HG02970 (cell line): ENCODE results near the gene RPL19.

Experiments
- ATAC-seq: cut with Tn5 transposase; IDR thresholded peaks from one replicate; pipeline ENCODE4 v1.9.1; 2021; ENCODE audit warnings: mild to moderate bottlenecking, moderate library complexity, moderate number of reproducible peaks; ENCODE audit not compliant: unreplicated experiment, low FRiP score

RPL19 gene

GRCh38 chr17:39171933-39172332 is 28.1 kb upstream of the RPL19 start:
- no peak for ATAC-seq

DNA sequence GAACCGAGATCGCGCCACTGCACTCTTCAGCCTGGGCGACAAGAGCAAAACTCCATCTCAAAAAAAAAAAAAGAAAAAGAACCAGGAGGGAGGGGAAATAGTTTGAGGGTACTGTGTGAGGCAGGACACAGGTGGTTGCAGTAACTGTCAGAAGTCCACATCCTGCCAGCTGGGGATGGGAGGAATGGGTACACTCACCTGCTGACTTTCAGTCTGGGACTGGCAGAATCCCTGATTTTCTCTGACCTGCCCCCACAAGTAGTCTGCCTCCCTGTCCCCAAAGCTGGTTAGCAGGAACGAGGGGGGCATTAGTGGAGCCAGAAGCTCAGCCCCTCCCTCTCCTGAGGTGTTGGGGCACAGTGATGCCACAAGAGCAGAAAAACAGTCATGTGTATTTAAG is 27.0 kb upstream of the RPL19 start:
- ATAC-seq, result no peak

DNA sequence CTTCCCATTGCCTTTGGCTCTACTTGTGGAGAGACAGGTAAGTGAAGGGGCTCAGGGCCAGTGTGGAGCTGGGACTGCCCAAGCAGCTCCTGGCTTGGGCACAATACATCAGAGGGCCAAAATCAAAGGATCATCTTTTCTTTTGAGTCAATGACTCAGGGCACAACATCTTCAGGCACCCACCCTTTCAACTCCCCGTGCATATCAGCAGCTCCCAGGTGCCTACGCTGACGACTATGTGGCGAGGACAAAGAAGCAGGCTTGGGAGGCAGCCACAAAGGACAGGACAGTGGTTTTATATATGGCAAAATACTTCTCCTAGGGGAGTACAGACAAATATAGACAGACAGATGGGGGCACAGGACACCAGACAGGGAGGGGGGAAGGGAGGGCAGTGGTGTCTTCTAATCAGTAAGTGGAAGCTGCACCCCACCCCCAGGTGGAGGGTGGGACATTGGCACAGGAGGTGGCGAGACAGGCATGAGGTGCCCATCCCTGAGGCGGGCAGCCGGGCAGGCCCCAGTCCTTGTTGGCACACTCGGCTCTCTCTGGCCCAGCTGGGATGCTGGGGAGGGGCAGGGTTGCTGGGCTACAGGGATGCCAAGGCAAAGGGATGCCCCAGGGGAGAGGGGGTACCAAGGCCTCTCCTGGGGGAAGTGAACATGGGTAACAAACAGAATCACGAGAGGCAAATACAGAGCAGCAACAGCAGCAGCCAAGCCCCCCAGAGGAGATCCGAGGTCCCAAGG is 26.4 kb upstream of the RPL19 start:
- no peak for ATAC-seq

- no peak for ATAC-seq
Observed at GRCh38 chr17:39174920-39175694, 25.0 kb upstream of the RPL19 start.

DNA sequence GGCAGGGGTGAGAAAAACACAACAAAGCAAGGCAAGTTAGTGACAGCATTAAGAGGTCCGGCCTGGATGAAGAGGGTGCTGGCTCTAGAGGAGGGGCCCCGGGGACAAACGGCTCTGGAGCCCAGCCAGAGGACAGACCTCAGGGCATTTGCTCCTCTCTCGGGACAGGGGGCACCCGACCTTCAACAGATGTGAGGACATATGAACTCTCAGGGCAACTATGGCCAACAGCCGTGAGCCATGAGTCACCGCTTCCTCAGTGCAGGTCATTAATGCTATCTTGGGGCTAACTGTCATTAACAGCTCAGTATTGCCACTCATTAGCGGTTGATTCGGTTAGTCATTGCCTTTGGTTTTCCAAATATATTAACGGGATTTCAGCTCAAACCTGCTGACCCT is 24.4 kb upstream of the RPL19 start:
- no peak for ATAC-seq

- ATAC-seq, result no peak
Observed at GRCh38 chr17:39177256-39177655, 22.8 kb upstream of the RPL19 start.

DNA sequence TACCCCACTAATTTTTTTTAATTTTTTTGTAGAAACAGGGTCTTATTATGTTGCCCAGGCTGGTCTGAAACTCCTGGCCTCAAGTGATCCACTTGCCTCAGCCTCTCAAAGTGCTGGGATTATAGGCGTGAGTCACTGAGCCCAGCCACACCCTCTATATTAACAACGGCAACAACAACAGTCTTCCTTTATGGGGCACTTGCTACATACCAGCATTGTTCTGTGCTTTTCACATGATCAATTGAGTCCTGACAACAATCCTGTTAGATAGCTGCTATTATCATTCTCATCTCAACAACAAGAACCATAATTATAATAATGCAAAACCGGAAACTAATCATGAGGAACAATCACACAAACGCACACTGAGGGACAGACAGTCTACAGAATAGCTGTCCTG is 21.5 kb upstream of the RPL19 start:
- no peak for ATAC-seq

- ATAC-seq, result no peak
Observed at GRCh38 chr17:39181303-39181702, 18.8 kb upstream of the RPL19 start.

DNA sequence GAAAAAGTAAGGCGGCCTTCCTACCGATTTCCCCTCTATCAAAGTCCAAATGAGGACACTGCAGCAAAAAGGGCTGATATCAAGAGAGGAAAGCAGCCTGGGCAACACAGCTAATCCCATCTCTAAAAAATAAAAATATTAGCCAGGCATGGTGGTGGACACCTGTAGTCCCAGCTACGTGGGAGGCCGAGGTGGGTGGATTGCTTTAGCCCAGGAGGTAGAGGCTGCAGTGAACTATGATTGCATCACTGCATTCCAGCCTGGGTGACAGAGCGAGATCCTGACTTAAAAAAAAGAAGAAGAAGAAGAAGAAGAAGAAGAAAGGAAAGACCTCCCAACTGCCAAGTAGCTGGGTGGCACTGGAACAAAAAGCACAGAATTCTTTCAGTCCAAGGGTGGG is 17.0 kb upstream of the RPL19 start:
- ATAC-seq, result no peak

DNA sequence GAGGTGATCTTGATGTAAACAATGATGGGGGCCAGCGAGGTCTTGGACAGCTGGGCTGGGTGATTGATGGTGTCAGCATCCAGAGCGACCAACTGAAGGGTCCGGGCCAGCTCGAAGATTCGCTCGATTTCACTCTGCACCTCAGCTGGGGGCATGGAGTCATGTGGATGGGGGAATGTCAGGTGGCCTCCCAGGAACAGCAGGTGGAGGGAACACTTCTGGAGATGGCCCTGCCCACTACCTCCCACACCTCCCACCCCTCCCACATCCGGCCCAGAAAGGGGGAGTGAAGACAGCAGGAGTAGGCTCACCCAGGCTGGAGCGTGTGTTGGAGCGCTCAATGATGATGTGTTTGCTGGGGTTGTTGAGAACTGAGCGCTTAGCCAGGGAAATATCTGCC is 16.4 kb upstream of the RPL19 start:
- no peak for ATAC-seq

- ATAC-seq, result no peak
Observed at GRCh38 chr17:39186481-39187002, 13.5 kb upstream of the RPL19 start.

- no peak for ATAC-seq
Observed at GRCh38 chr17:39187152-39187830, 12.8 kb upstream of the RPL19 start.

GRCh38 chr17:39191750-39192510 is 8.2 kb upstream of the RPL19 start:
- ATAC-seq, result no peak

- no peak for ATAC-seq
Observed at GRCh38 chr17:39192901-39193300, 7.2 kb upstream of the RPL19 start.

DNA sequence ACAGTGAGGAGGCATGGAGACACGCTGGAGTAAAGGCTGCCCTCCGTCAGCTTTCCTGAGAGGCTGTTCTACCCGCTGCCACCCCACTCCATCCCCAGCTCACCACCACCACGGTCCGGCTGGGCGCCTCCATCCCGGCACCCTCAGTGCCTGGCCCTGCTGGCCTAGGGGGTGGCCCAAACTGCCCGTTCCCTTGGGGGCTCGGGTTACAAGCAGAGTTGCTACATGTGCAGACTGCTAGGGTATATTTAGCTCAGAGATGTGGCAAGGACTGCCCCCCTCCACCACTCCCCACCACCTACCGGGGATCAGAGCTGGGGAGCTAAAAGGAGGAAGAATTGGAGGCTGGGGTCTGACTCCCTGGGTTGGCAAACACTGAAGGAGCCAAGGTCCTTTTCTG is 6.7 kb upstream of the RPL19 start:
- no peak for ATAC-seq

DNA sequence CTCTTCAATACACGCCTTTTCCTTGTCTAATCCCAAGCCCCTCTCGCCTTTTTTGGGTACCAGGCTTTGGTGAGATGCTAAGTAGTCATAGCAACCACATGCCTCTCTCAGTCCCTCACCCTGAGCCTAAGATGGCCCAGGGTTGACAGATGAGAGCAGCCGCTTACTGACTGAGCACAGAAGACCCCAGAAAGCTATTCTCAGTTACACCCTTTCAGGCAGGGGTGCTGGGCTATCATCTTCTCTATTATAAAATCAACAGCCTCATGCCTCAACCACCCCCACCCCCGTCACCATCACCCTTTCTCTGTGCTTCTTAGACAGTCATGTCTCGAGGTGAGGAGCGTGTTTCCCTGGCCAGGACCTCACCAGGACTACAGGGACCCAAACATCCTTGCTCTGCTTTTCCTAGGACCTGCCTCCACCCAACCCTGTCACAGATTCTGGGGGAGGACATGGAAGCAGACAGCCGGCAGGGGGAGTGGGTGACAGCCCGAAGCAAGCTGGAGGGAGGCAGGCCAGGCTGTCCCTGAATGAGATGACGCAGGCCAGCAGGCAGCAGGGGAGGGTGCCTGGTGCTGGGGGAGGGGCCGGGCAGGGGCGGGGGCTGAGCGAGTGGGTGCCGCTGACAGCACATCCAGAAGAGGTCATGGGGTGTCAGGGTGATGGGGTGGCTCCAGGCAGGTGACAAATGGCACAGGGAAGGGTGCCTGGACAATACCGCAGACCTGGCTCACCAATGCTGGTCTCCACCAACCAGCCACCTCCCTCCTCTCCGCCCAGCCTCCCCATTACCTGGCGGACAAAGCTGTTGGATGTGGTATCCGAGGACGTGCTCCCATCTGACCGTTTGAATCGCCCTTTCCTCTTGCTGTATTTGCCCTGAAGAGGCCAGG is 5.7 kb upstream of the RPL19 start:
- no peak for ATAC-seq

- ATAC-seq, result no peak
Observed at GRCh38 chr17:39194985-39195524, 5.0 kb upstream of the RPL19 start.

DNA sequence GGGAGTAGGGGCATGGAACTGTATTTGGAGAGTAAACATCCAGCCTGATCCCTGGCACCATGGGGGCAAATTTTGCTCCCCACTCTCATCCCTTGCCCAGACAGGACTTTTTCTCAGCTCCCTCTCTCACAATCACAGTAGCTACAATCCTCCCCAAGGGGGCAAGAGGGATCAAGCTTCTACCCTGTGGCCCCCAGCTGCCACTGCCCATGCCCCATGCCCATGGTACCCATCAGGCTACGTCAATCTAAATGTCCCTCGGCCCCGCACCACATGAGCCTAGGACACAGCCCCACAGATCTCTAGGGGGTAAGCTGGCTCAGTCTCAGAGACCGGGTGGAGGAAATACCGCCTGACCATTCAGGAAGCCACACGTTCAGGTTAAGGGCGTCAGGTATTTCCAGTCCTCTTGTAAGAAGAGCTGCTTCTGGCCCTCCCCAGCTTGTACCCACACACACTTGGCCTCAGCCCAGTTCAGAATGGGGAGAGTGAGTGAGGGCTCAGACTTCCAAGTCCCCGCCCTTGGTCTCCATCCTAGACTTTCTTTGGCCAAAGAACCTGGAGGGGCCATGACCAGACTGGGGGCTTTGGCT is 4.4 kb upstream of the RPL19 start:
- no peak for ATAC-seq

- ATAC-seq, result no peak
Observed at GRCh38 chr17:39196241-39196807, 3.8 kb upstream of the RPL19 start.
